HG02970 (cell line): ENCODE data around the gene PLEKHO2.

Source experiments
- ATAC-seq: cut with Tn5 transposase; IDR thresholded peaks from one replicate; pipeline ENCODE4 v1.9.1; 2021; ENCODE audit warnings: mild to moderate bottlenecking, moderate library complexity, moderate number of reproducible peaks; ENCODE audit not compliant: unreplicated experiment, low FRiP score

The PLEKHO2 gene

DNA sequence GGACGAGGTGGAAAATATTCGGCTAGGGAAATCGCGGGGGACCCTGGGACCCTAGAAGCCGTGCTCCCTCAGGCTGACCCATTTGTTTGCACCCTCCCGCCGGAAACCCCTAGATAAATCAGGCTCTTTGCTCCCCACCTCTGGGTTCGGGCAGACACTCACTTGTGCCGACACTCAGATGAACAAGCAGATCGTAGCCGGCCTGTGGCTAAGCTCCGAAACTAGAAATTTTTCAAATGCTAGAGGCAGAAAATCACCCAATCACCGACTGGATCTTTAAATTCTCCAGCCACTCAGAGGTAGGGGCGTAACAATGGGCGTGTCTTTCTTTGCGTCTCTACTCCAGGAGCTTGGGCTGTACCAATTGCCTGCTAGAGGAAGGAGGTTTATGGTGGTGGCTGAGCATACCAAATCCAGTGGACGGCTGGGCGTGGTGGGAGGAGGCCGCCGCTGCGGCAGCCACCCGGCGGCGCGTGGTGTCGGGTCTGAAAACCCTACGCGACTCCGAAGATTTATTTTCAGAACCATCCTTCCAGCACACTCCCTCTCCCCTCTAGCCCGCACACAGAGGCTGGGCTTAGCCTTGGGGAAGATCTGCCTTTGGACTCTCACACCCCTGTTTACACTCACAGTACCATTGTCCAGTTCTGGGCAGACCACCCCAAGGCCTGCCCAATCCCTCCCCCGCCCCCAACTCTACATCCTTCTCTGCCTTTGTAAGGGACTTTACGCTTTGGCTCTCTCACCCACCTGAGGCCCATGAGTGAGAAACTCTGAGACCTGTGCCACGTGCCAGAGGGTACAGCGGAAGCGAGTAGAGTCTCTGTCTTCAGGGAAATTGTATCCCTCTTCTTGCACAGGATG, 16.1 kb upstream of the PLEKHO2 start, which contains the start of gene PIF1:
Gene PIF1 (minus strand): TSS at position 217 of the 864 bp plus-strand sequence. CDS start 1,312 bp downstream, outside the sequence.
- ATAC-seq, result peak; percentile 82

- no peak for ATAC-seq
Measured at GRCh38 chr15:64828985-64829384, 12.7 kb upstream of the PLEKHO2 start.

DNA sequence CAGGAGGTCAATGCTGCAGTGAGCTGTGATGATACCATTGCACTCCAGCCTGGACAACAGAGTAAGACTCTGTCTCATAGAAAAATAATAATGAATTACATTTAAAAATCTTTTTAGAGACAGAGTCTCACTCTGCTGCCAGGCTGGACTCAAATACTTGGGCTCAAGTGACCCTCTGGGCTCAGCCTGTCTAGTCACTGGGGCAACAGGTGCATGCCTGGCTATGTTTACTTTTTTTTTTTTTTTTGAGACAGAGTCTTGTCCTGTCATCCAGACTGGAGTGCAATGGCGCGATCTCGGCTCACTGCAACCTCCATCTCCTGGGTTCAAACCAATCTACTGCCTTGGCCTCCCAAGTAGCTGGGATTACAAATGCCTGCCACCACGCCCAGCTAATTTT, 8.0 kb upstream of the PLEKHO2 start:
- no peak for ATAC-seq

GRCh38 chr15:64836023-64836536, 5.6 kb upstream of the PLEKHO2 start:
- ATAC-seq, result no peak

GRCh38 chr15:64837502-64837901, 4.2 kb upstream of the PLEKHO2 start:
- ATAC-seq, result no peak

DNA sequence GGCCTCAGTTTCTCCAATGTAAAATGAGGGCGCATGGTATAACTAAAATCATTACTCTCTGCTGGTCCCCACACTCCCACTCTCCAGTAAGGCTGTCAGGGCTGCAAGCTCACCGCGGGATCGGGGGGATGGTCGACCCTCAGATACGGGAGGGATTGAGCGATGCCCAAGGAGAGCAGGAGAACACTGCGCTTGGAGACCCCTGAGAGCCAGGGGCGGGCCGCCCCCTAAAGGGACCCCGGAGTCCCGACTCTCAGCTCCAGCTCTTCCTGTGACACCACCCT, 713 bp upstream of the PLEKHO2 start:
- no peak for ATAC-seq

DNA sequence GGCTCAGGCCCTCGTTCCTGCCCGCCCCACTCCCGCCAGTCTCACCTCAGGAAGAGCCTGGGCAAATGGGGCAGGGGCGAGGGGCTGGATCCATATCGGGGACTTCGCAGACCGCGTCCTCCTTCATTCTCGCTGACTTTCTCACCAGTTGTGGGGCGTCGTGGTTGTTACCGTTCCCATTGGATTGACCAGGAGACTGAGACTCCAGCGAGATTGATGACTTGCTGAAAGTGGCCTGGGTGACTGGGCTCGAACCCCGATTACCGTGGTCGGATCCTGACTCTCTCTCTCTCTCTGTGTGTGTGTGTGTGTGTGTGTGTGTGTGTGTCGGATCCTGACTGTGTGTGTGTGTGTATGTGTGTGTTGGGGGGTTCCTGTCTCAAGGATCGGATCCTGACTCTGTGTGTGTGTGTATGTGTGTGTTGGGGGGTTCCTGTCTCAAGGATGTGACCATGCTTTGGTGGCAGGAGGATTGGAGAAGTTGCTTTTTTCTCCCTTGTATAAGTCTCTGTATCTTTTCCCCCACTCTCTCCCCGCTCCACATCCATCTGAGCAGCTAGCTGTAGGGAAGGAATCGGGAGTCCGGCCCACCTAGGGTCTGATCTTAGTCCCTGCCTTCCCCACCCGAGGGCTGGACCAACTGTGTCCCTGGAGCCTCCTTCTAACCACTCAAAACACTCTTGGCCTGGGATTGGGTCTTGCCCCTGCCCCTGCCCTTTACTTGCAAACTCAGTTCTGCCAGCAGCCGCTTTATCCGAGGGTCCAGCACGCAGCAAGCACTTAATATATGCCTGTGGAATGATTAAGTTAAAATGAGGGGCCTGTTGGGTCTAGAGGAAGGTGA, 603 bp downstream of the PLEKHO2 start:
- no peak for ATAC-seq

DNA sequence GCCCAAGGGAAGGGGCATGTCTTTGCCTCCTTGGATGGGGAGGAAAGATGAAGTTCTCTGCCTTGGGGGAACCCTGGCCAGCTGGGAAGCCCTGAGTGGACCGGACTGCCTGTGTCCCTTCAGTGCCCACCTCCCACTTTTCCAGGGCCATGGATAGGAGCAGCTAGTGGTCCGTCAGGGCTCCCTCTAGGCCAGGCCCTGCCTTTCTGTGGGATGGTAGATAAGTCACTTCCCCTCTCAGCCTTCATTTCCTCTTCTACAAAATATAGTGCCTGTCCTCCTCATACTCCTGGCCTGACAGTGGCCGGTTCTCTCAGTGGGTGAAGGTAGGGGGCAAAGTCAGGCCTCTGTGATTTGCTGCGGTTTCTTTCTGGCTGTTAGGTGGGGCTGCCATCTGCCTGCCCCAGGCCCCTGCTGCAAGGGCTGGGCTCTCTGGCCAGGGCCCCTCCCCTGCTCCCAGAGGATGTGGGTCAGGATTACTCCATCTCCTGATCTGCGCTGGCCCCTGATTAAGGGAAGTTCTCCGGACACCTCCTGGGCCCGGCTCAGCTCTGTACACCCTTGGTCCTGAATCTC, 1.4 kb downstream of the PLEKHO2 start:
- no peak for ATAC-seq

GRCh38 chr15:64843991-64844390, 2.3 kb downstream of the PLEKHO2 start:
- no peak for ATAC-seq

- ATAC-seq, result no peak
Measured at GRCh38 chr15:64844576-64845145, 2.9 kb downstream of the PLEKHO2 start.

DNA sequence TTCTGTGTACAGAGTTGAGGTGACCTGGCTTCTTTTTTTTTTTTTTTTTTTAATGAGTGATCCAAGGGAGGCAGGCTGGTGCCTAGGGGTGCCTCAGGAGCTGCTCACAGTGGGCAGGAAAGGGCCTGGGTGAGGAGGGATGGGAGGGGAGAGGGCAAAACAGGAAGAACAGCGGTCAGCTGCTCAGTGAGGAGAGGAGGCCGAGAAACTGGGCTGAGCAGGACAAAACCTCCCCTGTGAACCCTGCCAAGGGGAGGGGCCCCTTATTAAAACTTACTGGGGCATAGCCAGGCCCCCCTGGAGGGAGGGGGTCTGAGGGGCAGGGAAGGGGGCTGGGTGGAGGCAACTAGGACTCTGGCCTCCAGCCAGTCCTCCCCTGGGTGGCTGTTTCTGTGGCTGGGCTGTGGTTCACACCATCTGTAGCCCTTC, 3.5 kb downstream of the PLEKHO2 start:
- no peak for ATAC-seq

- no peak for ATAC-seq
Measured at GRCh38 chr15:64845831-64846595, 4.3 kb downstream of the PLEKHO2 start.

DNA sequence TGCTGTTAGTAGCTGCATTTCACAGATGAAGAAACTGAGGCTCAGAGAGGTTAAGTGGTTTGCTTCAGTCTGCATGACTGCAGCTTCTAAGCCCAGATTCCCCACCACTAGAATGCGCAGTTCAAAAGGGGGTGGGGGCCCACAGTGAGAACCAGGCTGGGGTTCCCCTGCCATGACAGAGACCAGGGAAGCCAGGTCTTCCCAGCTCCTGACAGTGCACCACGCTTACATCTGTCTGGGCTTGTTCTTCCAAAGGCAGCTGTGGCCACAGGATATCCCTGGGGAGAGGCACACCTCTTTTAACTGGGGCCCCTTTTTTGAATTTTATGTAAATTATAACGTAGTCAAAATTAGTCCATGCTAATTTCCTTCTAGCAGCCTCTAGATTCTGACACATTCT, 5.3 kb downstream of the PLEKHO2 start:
- ATAC-seq, result no peak

DNA sequence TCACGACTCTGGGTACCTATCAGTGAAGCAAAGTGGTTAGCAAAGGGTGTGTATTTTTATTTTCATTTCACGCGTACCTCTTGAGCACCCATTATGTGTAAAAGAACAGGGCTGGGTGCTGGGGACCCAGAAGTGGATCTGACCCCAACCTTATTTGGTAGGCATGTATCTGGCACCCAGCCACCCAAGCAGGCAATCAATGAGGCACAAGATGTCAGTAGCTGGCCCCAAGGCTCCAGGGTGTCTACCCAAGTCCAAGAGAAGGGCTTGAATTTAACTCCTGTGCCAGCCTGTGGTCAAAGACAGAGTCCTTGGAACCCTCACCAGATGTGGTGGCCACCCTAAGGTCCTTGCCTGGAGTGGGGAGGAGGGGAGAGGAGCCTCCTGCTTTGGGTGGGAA, 5.7 kb downstream of the PLEKHO2 start:
- no peak for ATAC-seq

GRCh38 chr15:64847876-64848716, 6.4 kb downstream of the PLEKHO2 start:
- ATAC-seq, result no peak

GRCh38 chr15:64850778-64851502, 9.2 kb downstream of the PLEKHO2 start:
- no peak for ATAC-seq

GRCh38 chr15:64851503-64851840, 9.8 kb downstream of the PLEKHO2 start:
- no peak for ATAC-seq

GRCh38 chr15:64854041-64854440, 12.3 kb downstream of the PLEKHO2 start:
- no peak for ATAC-seq

DNA sequence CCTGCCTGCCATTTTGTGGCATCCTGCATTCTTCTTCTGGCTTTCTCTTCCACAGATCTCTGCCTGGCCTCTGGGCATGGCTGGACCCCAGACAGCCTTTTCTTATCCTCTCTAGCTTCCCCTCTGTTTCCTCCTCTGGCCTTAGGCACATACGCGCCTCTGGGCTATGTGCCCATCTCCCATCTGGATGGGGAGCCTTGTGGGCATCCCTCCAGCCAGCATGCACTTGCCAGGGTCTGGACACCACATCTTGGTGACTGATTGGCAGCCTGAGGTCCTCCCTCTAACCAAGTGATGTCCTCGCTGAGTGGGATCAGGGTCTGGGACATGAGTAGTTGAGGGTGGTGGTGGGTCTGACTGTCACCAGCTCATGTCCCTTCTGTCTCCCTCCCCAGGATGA, 12.8 kb downstream of the PLEKHO2 start:
- no peak for ATAC-seq
